ENCODE results near the gene NSRP1. TPM values are rescaled to one million over a fixed set of nuclear protein-coding genes. Genes with fewer than 3 reads are reported as not detected.

The NSRP1 gene
- total and polyA plus RNA-seq, 2 of the 8 experiments (the other 6 are each of a cell fraction or from before 2014, with no cell fraction given) = 6.1 to 22.4 TPM

GRCh38 chr17:30095507-30096244 is 20.9 kb upstream of the NSRP1 start:
- H2BK12ac ChIP-seq (ENCODE audit: low read depth, low read length) = no peak overlapping the region
- H3K56ac ChIP-seq (replicated peaks; ENCODE audit: insufficient read length, low read depth, low read length) = no peak overlapping the region
- no peaks in the 10 kb centered on the region for H3K23me2 ChIP-seq (ENCODE audit: low read depth, low read length)
- H4K20me1 ChIP-seq (replicated peaks in 1 of 2; ENCODE audit: control insufficient read depth in 1 of 2, insufficient read depth in 2 of 2, low read length in 2 of 2) = no peaks in the 10 kb centered on the region
- H4K8ac ChIP-seq (ENCODE audit: extremely low read depth, insufficient read depth, low read length) = no peak overlapping the region
- H3K14ac ChIP-seq (ENCODE audit: insufficient read length) = no peak overlapping the region
- H2BK20ac ChIP-seq (ENCODE audit: low read length) = no peak overlapping the region
- H2AFZ ChIP-seq (ENCODE audit: low read length) = no peak overlapping the region
- no peak overlapping the region for H3K4ac ChIP-seq (replicated peaks; ENCODE audit: insufficient read length, low read depth, low read length)
- CTCF ChIA-PET (ENCODE audit: partially characterized antibody) = interaction anchor here (0.6 to 5.0 kb wide), 31 partner anchors 8 to 478 kb away, joined by 3 to 67 read pairs (median 4); partner anchors contain the start of gene SSH2
- no peak overlapping the region for H2AK5ac ChIP-seq (ENCODE audit: low read depth, low read length)
- H3K79me2 ChIP-seq (ENCODE audit: control insufficient read depth in 1 of 2, insufficient read depth in 2 of 2, low read length in 2 of 2) = no peaks in the 10 kb centered on the region
- H3K23ac ChIP-seq (ENCODE audit: insufficient read length) = no peak overlapping the region
- H4K91ac ChIP-seq (replicated peaks; ENCODE audit: insufficient read length, low read length) = no peak overlapping the region
- H2BK120ac ChIP-seq (replicated peaks; ENCODE audit: low read depth, low read length) = no peak overlapping the region
- H3K9ac ChIP-seq (replicated peaks in 1 of 4; ENCODE audit: extremely low read depth in 1 of 4, low read depth in 3 of 4, low read length in 3 of 4) = no peak overlapping the region
- H3K27me3 ChIP-seq (replicated peaks in 1 of 4; ENCODE audit: control insufficient read depth in 3 of 4, extremely low read depth in 1 of 4, insufficient read depth in 3 of 4, low read length in 3 of 4) = no peaks in the 10 kb centered on the region
- DNase-seq (ENCODE audit: low read depth in 1 of 2, low spot score in 2 of 2) (no peak), FAIRE-seq (peak; percentile 58)
- WGBS, 2 experiments (ENCODE audit: extremely low coverage in 1 of 2, insufficient coverage in 1 of 2, insufficient read length in 1 of 2, insufficient replicate concordance in 2 of 2, low coverage in 1 of 2, low lambda C conversion rate in 2 of 2, missing lambda C conversion rate in 1 of 2) = 64% methylated on average over 4 of the region's 4 CpGs; no CpG with 5 or more reads in 1 of the 2 experiments
- H3K9me3 ChIP-seq (ENCODE audit: insufficient read depth in 2 of 2, low read depth in 1 of 2, low read length in 1 of 2) = no peaks in the 10 kb centered on the region
- H3K4me3 ChIP-seq (ENCODE audit: extremely low read depth in 1 of 4, insufficient read depth in 2 of 4, low read depth in 3 of 4, low read length in 4 of 4) = no peak overlapping the region
- no peak overlapping the region for H2BK15ac ChIP-seq (ENCODE audit: low read length)
- H4K5ac ChIP-seq (ENCODE audit: insufficient read length, low read depth, low read length) = no peak overlapping the region
- no peak overlapping the region for H3K4me2 ChIP-seq (ENCODE audit: insufficient read depth in 1 of 2, low read depth in 2 of 2, low read length in 2 of 2)
- no peak overlapping the region for H2BK5ac ChIP-seq (ENCODE audit: low read depth, low read length)
- no peak overlapping the region for H3K27ac ChIP-seq (ENCODE audit: low read depth, low read length)
- H3K18ac ChIP-seq (ENCODE audit: extremely low read depth, low read length) = no peak overlapping the region
- H3K79me1 ChIP-seq (ENCODE audit: low read depth, low read length) = no peaks in the 10 kb centered on the region
- no peaks in the 10 kb centered on the region for H3K36me3 ChIP-seq (ENCODE audit: control insufficient read depth in 2 of 4, insufficient read depth in 4 of 4, low read length in 3 of 4)
- no peaks in the 10 kb centered on the region for H3K4me1 ChIP-seq (replicated peaks in 1 of 4; ENCODE audit: control insufficient read depth in 3 of 4, insufficient read depth in 4 of 4, low read length in 3 of 4)
- POLR2A ChIA-PET (ENCODE audit: partially characterized antibody) = interaction anchor here (1.5 kb wide), 1 partner anchor 9 kb away, joined by 5 read pairs; no protein-coding TSS in a partner anchor
- TF ChIP-seq JUND (IDR thresholded peaks at IDR 0.05; ENCODE audit: low read length) (peak; percentile 57; the same call in 1 of the 2 replicates), EZH2 (IDR thresholded peaks at IDR 0.05; ENCODE audit: low read depth, low read length, severe bottlenecking) (no peak), RBBP5 (IDR thresholded peaks at IDR 0.05; ENCODE audit: borderline replicate concordance, low read depth, low read length) (no peak), CTCF (IDR thresholded peaks at IDR 0.05; ENCODE audit: control extremely low read depth in 1 of 3, insufficient read depth in 1 of 3, low read depth in 1 of 3, low read length in 3 of 3) (peak in 2 of 3 experiments; percentile 37 to 62; a peak in 2 of 4 replicates), RAD21 (IDR thresholded peaks at IDR 0.05 in 1 of 2, conservative IDR thresholded peaks at IDR 0.05 in 1 of 2; ENCODE audit: low read depth in 2 of 2, low read length in 2 of 2) (peak; percentile 5 to 33; a peak in 3 of 4 replicates), PHF8 (conservative IDR thresholded peaks at IDR 0.05; ENCODE audit: low read depth, low read length) (no peak), MAFK (IDR thresholded peaks at IDR 0.05; ENCODE audit: low read depth, low read length) (0 out of 2 replicates have a peak, but pooled peaks have one; percentile 25), HDAC6 (IDR thresholded peaks at IDR 0.05; ENCODE audit: low read depth, low read length) (no peak), BRCA1 (IDR thresholded peaks at IDR 0.05; ENCODE audit: low read depth, low read length) (no peak)
